ENCODE results near the gene NCF1. TPM values are rescaled to one million over a fixed set of nuclear protein-coding genes. Genes with fewer than 3 reads are reported as not detected.
"Not testable (repeated sequence)": the region's sequence is repeated elsewhere in the genome, so short reads cannot be mapped to it uniquely, and the experiment has no call there.

The NCF1 gene
- total and polyA plus RNA-seq, 2 of the 8 experiments (the other 6 are each of a cell fraction or from before 2014, with no cell fraction given), result 0.47 to 0.73 TPM

DNA sequence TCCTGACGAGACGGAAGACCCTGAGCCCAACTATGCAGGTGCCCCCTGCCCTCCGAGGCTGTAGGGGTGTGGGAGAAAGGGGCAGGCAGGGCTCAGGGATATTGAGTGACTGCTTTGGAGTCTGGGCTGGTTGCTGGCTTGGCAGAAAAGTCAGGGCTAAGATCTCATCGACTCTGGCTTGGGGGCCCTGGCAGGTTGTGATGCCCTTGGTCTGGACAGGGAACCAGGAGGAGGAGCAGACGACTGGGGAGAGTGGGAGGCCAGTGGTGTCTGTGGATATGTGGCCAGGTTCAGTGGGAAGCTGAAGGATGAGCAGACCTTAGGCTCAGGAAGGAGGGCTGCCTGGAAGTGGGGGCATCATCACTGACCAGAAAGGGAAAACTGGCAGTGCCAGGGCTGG is 9.8 kb downstream of the NCF1 start:
- H3K4ac ChIP-seq (replicated peaks; ENCODE audit: insufficient read length, low read depth, low read length); H3K4me3 ChIP-seq (ENCODE audit: extremely low read depth in 1 of 4, insufficient read depth in 2 of 4, low read depth in 3 of 4, low read length in 4 of 4); H2AFZ ChIP-seq (ENCODE audit: low read length); H2BK20ac ChIP-seq (ENCODE audit: low read length); CTCF ChIA-PET (ENCODE audit: partially characterized antibody); H4K20me1 ChIP-seq (replicated peaks in 1 of 2; ENCODE audit: control insufficient read depth in 1 of 2, insufficient read depth in 2 of 2, low read length in 2 of 2); H3K36me3 ChIP-seq (ENCODE audit: control insufficient read depth in 2 of 4, insufficient read depth in 4 of 4, low read length in 3 of 4); DNase-seq (ENCODE audit: low read depth in 1 of 2, low spot score in 2 of 2); H3K27ac ChIP-seq (ENCODE audit: low read depth, low read length); H3K18ac ChIP-seq (ENCODE audit: extremely low read depth, low read length); H3K14ac ChIP-seq (ENCODE audit: insufficient read length); POLR2A ChIA-PET (ENCODE audit: partially characterized antibody); H3K9ac ChIP-seq (replicated peaks in 1 of 4; ENCODE audit: extremely low read depth in 1 of 4, low read depth in 3 of 4, low read length in 3 of 4); H2AK5ac ChIP-seq (ENCODE audit: low read depth, low read length); H2BK120ac ChIP-seq (replicated peaks; ENCODE audit: low read depth, low read length); H3K4me2 ChIP-seq (ENCODE audit: insufficient read depth in 1 of 2, low read depth in 2 of 2, low read length in 2 of 2); H3K9me3 ChIP-seq (ENCODE audit: insufficient read depth in 2 of 2, low read depth in 1 of 2, low read length in 1 of 2); H4K8ac ChIP-seq (ENCODE audit: extremely low read depth, insufficient read depth, low read length); H3K56ac ChIP-seq (replicated peaks; ENCODE audit: insufficient read length, low read depth, low read length); H4K91ac ChIP-seq (replicated peaks; ENCODE audit: insufficient read length, low read length); H2BK5ac ChIP-seq (ENCODE audit: low read depth, low read length); H3K23ac ChIP-seq (ENCODE audit: insufficient read length); H3K79me2 ChIP-seq (ENCODE audit: control insufficient read depth in 1 of 2, insufficient read depth in 2 of 2, low read length in 2 of 2); FAIRE-seq; H2BK15ac ChIP-seq (ENCODE audit: low read length); H4K5ac ChIP-seq (ENCODE audit: insufficient read length, low read depth, low read length); H3K4me1 ChIP-seq (replicated peaks in 1 of 4; ENCODE audit: control insufficient read depth in 3 of 4, insufficient read depth in 4 of 4, low read length in 3 of 4); H3K79me1 ChIP-seq (ENCODE audit: low read depth, low read length); H2BK12ac ChIP-seq (ENCODE audit: low read depth, low read length); H3K23me2 ChIP-seq (ENCODE audit: low read depth, low read length); H3K27me3 ChIP-seq (replicated peaks in 1 of 4; ENCODE audit: control insufficient read depth in 3 of 4, extremely low read depth in 1 of 4, insufficient read depth in 3 of 4, low read length in 3 of 4): not testable (repeated sequence)
- 83% methylated on average over 4 of the region's 5 CpGs; no CpG with 5 or more reads in 1 of the 2 experiments for WGBS, 2 experiments (ENCODE audit: extremely low coverage in 1 of 2, insufficient coverage in 1 of 2, insufficient read length in 1 of 2, insufficient replicate concordance in 2 of 2, low coverage in 1 of 2, low lambda C conversion rate in 2 of 2, missing lambda C conversion rate in 1 of 2)

- H4K20me1 ChIP-seq (replicated peaks in 1 of 2; ENCODE audit: control insufficient read depth in 1 of 2, insufficient read depth in 2 of 2, low read length in 2 of 2); H3K18ac ChIP-seq (ENCODE audit: extremely low read depth, low read length); H2BK15ac ChIP-seq (ENCODE audit: low read length); H3K23me2 ChIP-seq (ENCODE audit: low read depth, low read length); H2BK120ac ChIP-seq (replicated peaks; ENCODE audit: low read depth, low read length); H3K9me3 ChIP-seq (ENCODE audit: insufficient read depth in 2 of 2, low read depth in 1 of 2, low read length in 1 of 2); H2BK20ac ChIP-seq (ENCODE audit: low read length); H2AFZ ChIP-seq (ENCODE audit: low read length); H3K14ac ChIP-seq (ENCODE audit: insufficient read length); H2BK5ac ChIP-seq (ENCODE audit: low read depth, low read length); H2BK12ac ChIP-seq (ENCODE audit: low read depth, low read length); H3K4me3 ChIP-seq (ENCODE audit: extremely low read depth in 1 of 4, insufficient read depth in 2 of 4, low read depth in 3 of 4, low read length in 4 of 4); H3K23ac ChIP-seq (ENCODE audit: insufficient read length); H3K36me3 ChIP-seq (ENCODE audit: control insufficient read depth in 2 of 4, insufficient read depth in 4 of 4, low read length in 3 of 4); H3K9ac ChIP-seq (replicated peaks in 1 of 4; ENCODE audit: extremely low read depth in 1 of 4, low read depth in 3 of 4, low read length in 3 of 4); POLR2A ChIA-PET (ENCODE audit: partially characterized antibody); H2AK5ac ChIP-seq (ENCODE audit: low read depth, low read length); H4K91ac ChIP-seq (replicated peaks; ENCODE audit: insufficient read length, low read length); H3K4me2 ChIP-seq (ENCODE audit: insufficient read depth in 1 of 2, low read depth in 2 of 2, low read length in 2 of 2); H3K27ac ChIP-seq (ENCODE audit: low read depth, low read length); H3K56ac ChIP-seq (replicated peaks; ENCODE audit: insufficient read length, low read depth, low read length); H3K79me2 ChIP-seq (ENCODE audit: control insufficient read depth in 1 of 2, insufficient read depth in 2 of 2, low read length in 2 of 2); H4K5ac ChIP-seq (ENCODE audit: insufficient read length, low read depth, low read length); H3K4me1 ChIP-seq (replicated peaks in 1 of 4; ENCODE audit: control insufficient read depth in 3 of 4, insufficient read depth in 4 of 4, low read length in 3 of 4); CTCF ChIA-PET (ENCODE audit: partially characterized antibody); H4K8ac ChIP-seq (ENCODE audit: extremely low read depth, insufficient read depth, low read length); H3K79me1 ChIP-seq (ENCODE audit: low read depth, low read length); H3K27me3 ChIP-seq (replicated peaks in 1 of 4; ENCODE audit: control insufficient read depth in 3 of 4, extremely low read depth in 1 of 4, insufficient read depth in 3 of 4, low read length in 3 of 4); FAIRE-seq; H3K4ac ChIP-seq (replicated peaks; ENCODE audit: insufficient read length, low read depth, low read length): not testable (repeated sequence)
- WGBS, 2 experiments (ENCODE audit: extremely low coverage in 1 of 2, insufficient coverage in 1 of 2, insufficient read length in 1 of 2, insufficient replicate concordance in 2 of 2, low coverage in 1 of 2, low lambda C conversion rate in 2 of 2, missing lambda C conversion rate in 1 of 2), result no CpG with 5 or more reads among the region's 82 CpGs
- DNase-seq (ENCODE audit: low read depth in 1 of 2, low spot score in 2 of 2), result peak; percentile 75 to 100
Measured at GRCh38 chr7:74788369-74789150, 14.7 kb downstream of the NCF1 start.
